MM.1S (cell line): ENCODE measurements around the gene TMOD1.
A peak's percentile ranks its signal among the peaks of the same experiment; 100 is the strongest.

Source experiments
- DNase-seq: peaks from one replicate; pipeline ENCODE4 v3.0.0-alpha.2; 2015
- H2AFZ ChIP-seq: fragments of 300-600 bp; sonication (generic); 2 replicates; pipeline ENCODE4 v1.6.0; 2016; ENCODE audit warnings: antibody characterized with exemption, low read length
- H3F3A ChIP-seq: fragments of 300-600 bp; sonication (generic); 2 replicates; pipeline ENCODE4 v1.6.1; 2016; ENCODE audit warnings: mild to moderate bottlenecking, antibody characterized with exemption, low read length, moderate library complexity, mixed read lengths; ENCODE audit not compliant: insufficient read depth
- H3K27ac ChIP-seq: fragments of 300-600 bp; sonication (generic); 2 replicates; pipeline ENCODE4 v1.5.1; 2016; ENCODE audit warnings: mild to moderate bottlenecking, low read length
- H3K27me3 ChIP-seq: fragments of 300-600 bp; sonication (generic); replicated peaks from 2 replicates; pipeline ENCODE4 v1.6.0; 2016; ENCODE audit warnings: low read length; ENCODE audit not compliant: insufficient read depth
- H3K36me3 ChIP-seq: fragments of 300-600 bp; sonication (generic); replicated peaks from 2 replicates; pipeline ENCODE4 v1.6.1; 2016; ENCODE audit warnings: mild to moderate bottlenecking, low read length, mixed read lengths; ENCODE audit not compliant: insufficient read depth
- H3K4me1 ChIP-seq: fragments of 300-600 bp; sonication (generic); 2 replicates; pipeline ENCODE4 v1.6.1; 2016; ENCODE audit warnings: low read length, mixed read lengths
- H3K4me2 ChIP-seq: fragments of 300-600 bp; sonication (generic); 2 replicates; pipeline ENCODE4 v1.6.0; 2016; ENCODE audit warnings: low read depth, low read length
- H3K4me3 ChIP-seq: fragments of 300-600 bp; sonication (generic); 2 replicates; pipeline ENCODE4 v1.5.1; 2016; ENCODE audit warnings: low read length, mixed read lengths
- H3K79me2 ChIP-seq: fragments of 300-600 bp; sonication (generic); 2 replicates; pipeline ENCODE4 v1.6.1; 2016; ENCODE audit warnings: mixed run types, low read length, mixed read lengths
- H3K9ac ChIP-seq: fragments of 300-600 bp; sonication (generic); 2 replicates; pipeline ENCODE4 v1.6.1; 2016; ENCODE audit warnings: low read length, mixed read lengths
- H3K9me2 ChIP-seq: fragments of 300-600 bp; sonication (generic); replicated peaks from 2 replicates; pipeline ENCODE4 v1.6.1; 2016; ENCODE audit warnings: mild to moderate bottlenecking, low read length, mixed read lengths; ENCODE audit not compliant: insufficient read depth
- H3K9me3 ChIP-seq: fragments of 300-600 bp; sonication (generic); replicated peaks from 2 replicates; pipeline ENCODE4 v1.6.1; 2016; ENCODE audit warnings: mild to moderate bottlenecking, low read length, mixed read lengths; ENCODE audit not compliant: insufficient read depth
- H4K20me1 ChIP-seq: fragments of 300-600 bp; sonication (generic); 2 replicates; pipeline ENCODE4 v1.6.1; 2016; ENCODE audit warnings: mild to moderate bottlenecking, low read length, moderate library complexity, mixed read lengths; ENCODE audit not compliant: insufficient read depth
- EZH2 ChIP-seq: fragments of 300-600 bp; sonication (generic); optimal IDR thresholded peaks from 2 replicates; pipeline ENCODE3; 2017; ENCODE audit warnings: low read depth, mild to moderate bottlenecking, antibody characterized with exemption, low read length, mixed read lengths
- EZH2phosphoT487 ChIP-seq: fragments of 300-600 bp; sonication (generic); IDR thresholded peaks from 2 replicates; pipeline ENCODE4 v1.6.1; 2018; ENCODE audit warnings: antibody characterized with exemption, low read length
- TF ChIP-seq, protein P1 (sequence below): fragments of 300-600 bp; sonication (generic); IDR thresholded peaks from 2 replicates; pipeline ENCODE4 v1.5.1; 2016; ENCODE audit warnings: antibody characterized with exemption, low read length, mixed read lengths

TMOD1 gene

DNA sequence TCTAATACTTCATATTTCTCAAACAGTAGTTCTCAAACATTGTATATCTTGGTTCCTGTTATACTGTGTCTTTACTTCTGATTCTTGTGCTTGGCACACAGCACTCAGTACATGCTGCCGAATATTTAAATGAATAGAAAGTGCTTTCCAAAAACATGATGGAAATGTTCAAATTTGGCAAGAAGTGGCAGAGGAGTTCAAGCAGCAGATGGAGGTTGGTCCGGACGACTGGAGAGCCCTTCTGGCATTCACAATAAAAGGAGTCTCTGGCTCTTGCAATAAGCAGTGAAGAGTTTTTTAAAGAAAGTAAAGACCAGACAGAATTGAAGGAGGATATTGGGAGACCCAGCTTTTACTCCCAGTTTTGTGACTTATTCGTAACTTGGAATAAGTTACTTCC, 95.4 kb downstream of the TMOD1 start:
- Histone ChIP-seq H3K9ac (no peak overlapping the region), H3K36me3 (0 out of 2 replicates have a peak, but pooled peaks cover 2% of the 10 kb centered on the region), H3K4me2 (no peak overlapping the region), H3K27ac (no peak overlapping the region), H3F3A (0 out of 2 replicates have a peak, but pooled peaks cover 3% of the 10 kb centered on the region), H2AFZ (no peak overlapping the region), H3K9me2 (no peaks in the 10 kb centered on the region), H4K20me1 (no peaks in the 10 kb centered on the region), H3K79me2 (no peaks in the 10 kb centered on the region), H3K4me1 (peaks cover 16% of the 10 kb centered on the region), H3K9me3 (no peaks in the 10 kb centered on the region), H3K4me3 (no peak overlapping the region), H3K27me3 (no peaks in the 10 kb centered on the region)
- TF ChIP-seq EZH2phosphoT487: no peak
- TF ChIP-seq, protein P1, sequence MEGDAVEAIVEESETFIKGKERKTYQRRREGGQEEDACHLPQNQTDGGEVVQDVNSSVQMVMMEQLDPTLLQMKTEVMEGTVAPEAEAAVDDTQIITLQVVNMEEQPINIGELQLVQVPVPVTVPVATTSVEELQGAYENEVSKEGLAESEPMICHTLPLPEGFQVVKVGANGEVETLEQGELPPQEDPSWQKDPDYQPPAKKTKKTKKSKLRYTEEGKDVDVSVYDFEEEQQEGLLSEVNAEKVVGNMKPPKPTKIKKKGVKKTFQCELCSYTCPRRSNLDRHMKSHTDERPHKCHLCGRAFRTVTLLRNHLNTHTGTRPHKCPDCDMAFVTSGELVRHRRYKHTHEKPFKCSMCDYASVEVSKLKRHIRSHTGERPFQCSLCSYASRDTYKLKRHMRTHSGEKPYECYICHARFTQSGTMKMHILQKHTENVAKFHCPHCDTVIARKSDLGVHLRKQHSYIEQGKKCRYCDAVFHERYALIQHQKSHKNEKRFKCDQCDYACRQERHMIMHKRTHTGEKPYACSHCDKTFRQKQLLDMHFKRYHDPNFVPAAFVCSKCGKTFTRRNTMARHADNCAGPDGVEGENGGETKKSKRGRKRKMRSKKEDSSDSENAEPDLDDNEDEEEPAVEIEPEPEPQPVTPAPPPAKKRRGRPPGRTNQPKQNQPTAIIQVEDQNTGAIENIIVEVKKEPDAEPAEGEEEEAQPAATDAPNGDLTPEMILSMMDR: no peak
- no peak for TF ChIP-seq EZH2
- DNase-seq: no peak

- DNase-seq: peak; percentile 86
- no peak overlapping the region for H3K9ac ChIP-seq
- H3K4me1 ChIP-seq: peaks cover 16% of the 10 kb centered on the region
- H3K27ac ChIP-seq: peak overlapping the region; percentile 12; the same call in 1 of the 2 replicates
- H3K79me2 ChIP-seq: no peaks in the 10 kb centered on the region
- no peaks in the 10 kb centered on the region for H3K9me2 ChIP-seq
- no peaks in the 10 kb centered on the region for H4K20me1 ChIP-seq
- TF ChIP-seq EZH2: no peak
- TF ChIP-seq, protein P1: peak; percentile 96
- 0 out of 2 replicates have a peak, but pooled peaks cover 3% of the 10 kb centered on the region for H3F3A ChIP-seq
- 0 out of 2 replicates have a peak overlapping the region, but pooled peaks have one; percentile 23 for H3K4me3 ChIP-seq
- peak overlapping the region; percentile 70 for H2AFZ ChIP-seq
- H3K9me3 ChIP-seq: no peaks in the 10 kb centered on the region
- H3K4me2 ChIP-seq: peak overlapping the region; percentile 75
- H3K36me3 ChIP-seq: 0 out of 2 replicates have a peak, but pooled peaks cover 2% of the 10 kb centered on the region
- H3K27me3 ChIP-seq: no peaks in the 10 kb centered on the region
Measured at GRCh38 chr9:97598461-97599288, 97.2 kb downstream of the TMOD1 start.

- Histone ChIP-seq H3K9me2 (no peaks in the 10 kb centered on the region), H3K9ac (no peak overlapping the region), H3K27me3 (no peaks in the 10 kb centered on the region), H2AFZ (no peak overlapping the region), H3K4me2 (no peak overlapping the region), H3K9me3 (no peaks in the 10 kb centered on the region), H3F3A (0 out of 2 replicates have a peak, but pooled peaks cover 3% of the 10 kb centered on the region), H3K4me1 (peaks cover 16% of the 10 kb centered on the region), H3K27ac (peak overlapping the region; percentile 12; the same call in 1 of the 2 replicates), H3K36me3 (0 out of 2 replicates have a peak, but pooled peaks cover 2% of the 10 kb centered on the region), H3K79me2 (no peaks in the 10 kb centered on the region), H4K20me1 (no peaks in the 10 kb centered on the region), H3K4me3 (no peak overlapping the region)
- TF ChIP-seq, protein P1: no peak
- TF ChIP-seq EZH2 (no peak), EZH2phosphoT487 (no peak)
- DNase-seq: peak; percentile 17
Measured at GRCh38 chr9:97599314-97599846, 97.9 kb downstream of the TMOD1 start.
